NCI-H446 treated with DMSO at 0.1 percent for 48 hours (cell line): ENCODE data around the gene PIP5K1C.

Source experiments
- DNase-seq: peaks from one replicate; lab custom pipeline; 2025; lab: John Stamatoyannopoulos, UW

The PIP5K1C gene

GRCh38 chr19:3610745-3611717, 89.2 kb downstream of the PIP5K1C start:
- no peak for DNase-seq

GRCh38 chr19:3609779-3610719, 90.2 kb downstream of the PIP5K1C start:
- DNase-seq, result no peak

- DNase-seq, result no peak
These were observed 91.4 kb downstream of the PIP5K1C start for GRCh38 chr19:3608750-3609322.

- DNase-seq, result no peak
These were observed 92.1 kb downstream of the PIP5K1C start for GRCh38 chr19:3608079-3608641.

GRCh38 chr19:3607303-3608078, 92.8 kb downstream of the PIP5K1C start:
- no peak for DNase-seq

GRCh38 chr19:3606690-3607289, 93.5 kb downstream of the PIP5K1C start, which contains the start of gene TBXA2R:
TBXA2R (minus strand) TSS chr19:3606875; CDS start chr19:3600634, 6,241 bp downstream.
- no peak for DNase-seq

GRCh38 chr19:3606174-3606689, 94.0 kb downstream of the PIP5K1C start:
- DNase-seq, result no peak

- no peak for DNase-seq
These were observed 94.5 kb downstream of the PIP5K1C start for GRCh38 chr19:3605770-3606169.

- DNase-seq, result no peak
These were observed 94.9 kb downstream of the PIP5K1C start for GRCh38 chr19:3605361-3605760.

GRCh38 chr19:3604987-3605343, 95.3 kb downstream of the PIP5K1C start:
- no peak for DNase-seq

GRCh38 chr19:3604227-3604986, 95.9 kb downstream of the PIP5K1C start:
- no peak for DNase-seq

GRCh38 chr19:3603121-3603811, 97.0 kb downstream of the PIP5K1C start:
- DNase-seq, result no peak

GRCh38 chr19:3601021-3601420, 99.2 kb downstream of the PIP5K1C start:
- no peak for DNase-seq

GRCh38 chr19:3599776-3600187, 100.5 kb downstream of the PIP5K1C start:
- no peak for DNase-seq

GRCh38 chr19:3595521-3596061, 104.7 kb downstream of the PIP5K1C start:
- no peak for DNase-seq

GRCh38 chr19:3593156-3593555, 107.1 kb downstream of the PIP5K1C start:
- no peak for DNase-seq

GRCh38 chr19:3591876-3592613, 108.2 kb downstream of the PIP5K1C start:
- no peak for DNase-seq
